WI38 (cell line): ENCODE results near the gene ZNF641.
A peak's percentile ranks its signal among the peaks of the same experiment; 100 is the strongest.

Source experiments
- H3K4me3 ChIP-seq: 2 replicates; pipeline ENCODE4 v1.5.1; 2011; ENCODE audit warnings: low read depth, mild to moderate bottlenecking, control low read depth, low read length
- TF ChIP-seq, protein P1 (sequence below): IDR thresholded peaks from 2 replicates; pipeline ENCODE4 v1.5.1; 2012; ENCODE audit warnings: low read depth, mild to moderate bottlenecking, control low read depth, low read length

Gene ZNF641

DNA sequence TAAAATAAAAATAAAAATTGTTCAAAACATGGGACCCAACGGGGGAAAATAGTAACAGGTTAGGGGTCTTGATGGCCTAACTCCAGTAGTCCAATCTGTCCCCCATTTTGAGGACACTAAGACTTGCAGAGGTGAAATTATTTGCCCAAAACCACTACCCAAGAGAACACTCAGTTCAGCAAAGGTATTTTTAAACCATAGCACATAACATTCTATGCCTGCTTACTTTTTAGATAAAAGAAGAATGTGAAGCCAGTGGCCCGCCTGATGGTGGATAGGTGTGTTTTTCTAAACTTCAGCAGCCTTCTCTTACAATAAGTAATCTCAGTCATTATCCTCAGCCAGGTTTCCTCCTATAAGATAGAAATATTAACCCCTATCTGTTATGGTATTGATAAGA is 45.5 kb downstream of the ZNF641 start:
- TF ChIP-seq, protein P1, sequence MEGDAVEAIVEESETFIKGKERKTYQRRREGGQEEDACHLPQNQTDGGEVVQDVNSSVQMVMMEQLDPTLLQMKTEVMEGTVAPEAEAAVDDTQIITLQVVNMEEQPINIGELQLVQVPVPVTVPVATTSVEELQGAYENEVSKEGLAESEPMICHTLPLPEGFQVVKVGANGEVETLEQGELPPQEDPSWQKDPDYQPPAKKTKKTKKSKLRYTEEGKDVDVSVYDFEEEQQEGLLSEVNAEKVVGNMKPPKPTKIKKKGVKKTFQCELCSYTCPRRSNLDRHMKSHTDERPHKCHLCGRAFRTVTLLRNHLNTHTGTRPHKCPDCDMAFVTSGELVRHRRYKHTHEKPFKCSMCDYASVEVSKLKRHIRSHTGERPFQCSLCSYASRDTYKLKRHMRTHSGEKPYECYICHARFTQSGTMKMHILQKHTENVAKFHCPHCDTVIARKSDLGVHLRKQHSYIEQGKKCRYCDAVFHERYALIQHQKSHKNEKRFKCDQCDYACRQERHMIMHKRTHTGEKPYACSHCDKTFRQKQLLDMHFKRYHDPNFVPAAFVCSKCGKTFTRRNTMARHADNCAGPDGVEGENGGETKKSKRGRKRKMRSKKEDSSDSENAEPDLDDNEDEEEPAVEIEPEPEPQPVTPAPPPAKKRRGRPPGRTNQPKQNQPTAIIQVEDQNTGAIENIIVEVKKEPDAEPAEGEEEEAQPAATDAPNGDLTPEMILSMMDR: no peak
- no peak overlapping the region for H3K4me3 ChIP-seq

DNA sequence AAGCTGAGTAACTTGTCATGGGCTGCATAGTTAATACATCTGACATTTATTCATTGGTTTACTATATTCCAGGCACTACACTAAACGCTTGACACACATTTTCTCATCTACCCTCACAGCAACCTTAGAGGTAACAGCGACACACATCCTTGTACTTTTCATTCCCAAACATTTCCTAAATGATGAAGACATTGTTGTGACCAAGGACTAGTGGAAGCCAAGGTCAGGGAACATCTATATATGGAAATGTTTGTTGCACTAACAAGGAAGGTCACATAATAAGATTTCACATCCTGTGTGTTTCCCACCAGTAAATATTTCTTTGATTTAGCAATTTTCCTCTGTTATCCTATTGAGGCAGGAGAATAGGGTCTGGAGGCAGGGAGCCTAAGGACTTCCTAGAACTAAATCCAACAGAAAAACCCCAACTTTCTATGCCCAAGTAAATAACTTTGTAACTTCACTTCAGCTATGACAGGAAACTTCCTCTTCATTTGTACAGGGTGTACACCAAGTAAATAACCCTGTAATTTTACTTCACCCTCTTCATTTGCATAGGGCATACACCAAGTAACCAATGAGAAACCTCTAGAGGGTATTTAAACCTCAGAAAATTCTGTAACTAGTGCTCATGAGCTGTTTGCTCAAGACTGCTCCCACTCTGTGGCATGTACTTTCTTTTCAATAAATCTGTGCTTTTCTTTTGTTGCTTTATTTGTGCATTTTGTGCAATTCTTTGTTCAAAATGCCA is 48.4 kb downstream of the ZNF641 start:
- H3K4me3 ChIP-seq: no peak overlapping the region
- TF ChIP-seq, protein P1: no peak

DNA sequence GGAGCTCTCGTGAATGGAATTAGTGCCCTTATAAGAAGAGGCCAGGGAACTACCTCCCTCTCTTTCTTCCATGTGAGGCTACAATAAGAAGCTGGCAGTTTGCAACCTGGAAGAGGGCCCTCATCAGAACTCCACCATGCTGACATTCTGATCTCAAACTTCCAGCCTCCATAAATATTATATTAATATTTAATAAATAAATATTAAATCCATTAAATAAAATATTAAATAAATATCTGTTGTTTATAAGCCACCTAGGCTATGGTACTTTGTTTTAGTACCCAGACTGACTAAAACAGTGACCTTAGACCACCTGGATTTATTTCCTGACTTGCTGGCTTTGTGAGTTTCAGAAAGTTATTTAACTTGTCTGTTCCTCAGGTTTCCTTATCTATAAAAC is 49.9 kb downstream of the ZNF641 start:
- TF ChIP-seq, protein P1: no peak

DNA sequence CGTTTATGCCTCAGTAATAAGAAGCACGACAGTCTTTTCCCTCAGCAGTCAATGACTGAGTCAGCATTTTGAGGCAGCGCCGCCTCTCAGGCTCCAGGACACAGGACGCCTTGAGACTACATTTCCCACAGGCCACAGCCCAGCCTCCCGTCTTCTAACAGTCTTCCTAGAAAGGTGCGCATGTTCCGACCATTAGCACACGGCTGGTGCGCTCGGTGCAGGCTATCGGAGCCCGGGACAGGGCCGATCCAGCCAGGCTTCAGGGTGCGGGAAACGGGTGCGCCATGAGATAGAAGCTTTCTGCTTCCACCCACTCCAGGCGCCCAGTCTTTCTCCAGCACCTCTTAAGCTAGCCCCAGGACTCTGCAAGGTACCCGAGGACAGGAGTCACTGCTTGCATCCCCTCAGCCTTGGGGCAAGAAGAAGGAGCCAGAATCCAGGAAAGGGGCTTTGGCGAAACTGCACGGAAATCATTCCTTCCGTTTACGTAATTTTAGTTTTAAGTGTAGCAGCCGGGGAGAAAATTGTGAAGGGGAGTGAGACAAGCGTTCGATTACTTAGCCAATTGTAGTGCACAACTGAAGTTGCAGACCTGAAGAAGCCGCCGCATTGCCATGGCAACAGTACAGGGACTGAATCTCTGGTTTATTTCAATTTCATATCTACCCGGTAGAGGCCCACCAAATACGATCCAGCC is 54.0 kb downstream of the ZNF641 start:
- peak overlapping the region; percentile 43 for H3K4me3 ChIP-seq
- TF ChIP-seq, protein P1: no peak

More for the DNA sequence above, 49.9 kb downstream of the ZNF641 start:
- H3K4me3 ChIP-seq: no peak overlapping the region

DNA sequence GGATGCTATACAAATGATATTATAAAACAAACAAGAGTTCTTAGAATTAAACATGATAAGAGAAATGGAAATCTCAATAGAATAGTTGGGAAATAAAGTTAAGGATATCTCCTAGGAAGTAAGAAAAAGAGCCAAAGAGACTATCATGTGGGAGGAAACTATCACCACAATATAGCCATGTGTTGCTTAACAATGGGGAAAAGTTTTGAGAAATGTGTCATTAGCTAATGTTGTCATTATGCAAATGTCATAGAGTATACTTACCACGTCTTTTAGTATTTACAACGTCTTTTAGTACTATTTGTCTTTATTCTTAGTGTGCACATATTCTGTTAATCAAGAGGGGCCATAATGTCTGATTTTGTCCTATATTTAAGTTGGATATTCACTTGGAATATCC is 58.7 kb downstream of the ZNF641 start:
- H3K4me3 ChIP-seq: no peak overlapping the region
- TF ChIP-seq, protein P1: no peak

DNA sequence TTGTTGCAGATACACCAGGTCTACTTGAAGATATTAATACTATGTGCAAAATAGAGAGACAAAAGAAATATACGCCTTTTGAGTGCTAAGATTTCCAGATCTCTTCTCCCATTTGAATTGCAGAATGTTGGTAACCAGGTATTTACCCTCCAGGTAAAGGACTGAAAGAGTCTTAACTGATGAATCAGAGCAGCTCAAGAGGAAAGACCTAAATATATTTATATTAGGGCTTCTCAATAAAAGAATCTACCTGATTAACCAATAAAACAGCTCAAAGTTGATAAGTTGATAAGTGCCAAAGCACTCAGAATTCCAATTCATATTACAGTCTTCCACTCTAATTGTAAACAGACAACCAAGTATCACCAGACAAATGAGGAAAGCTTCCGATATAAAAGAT is 59.2 kb downstream of the ZNF641 start:
- TF ChIP-seq, protein P1: no peak
- no peak overlapping the region for H3K4me3 ChIP-seq
